IMR-90 (cell line): ENCODE results near the gene LETM1. TPM values are rescaled to one million over a fixed set of nuclear protein-coding genes. Genes with fewer than 3 reads are reported as not detected.

Experiments used
- ATAC-seq: fragments of 200-7000 bp; cut with Tn5 transposase; 2 replicates; pipeline ENCODE4 v1.9.1; 2020; ENCODE audit warnings: low read depth, mild to moderate bottlenecking, moderate library complexity
- BruUV-seq: library from RNA; stranded (reverse); fragments of 400-500 nt; replicated peaks from 2 replicates; lab custom pipeline; 2021; lab: Mats Ljungman, UMichigan
- CTCF ChIA-PET: fragments of 300-600 bp; formaldehyde crosslinking; extraction: SDS; loops from one replicate; lab custom pipeline; 2021; ENCODE audit warnings: antibody characterized with exemption; lab: Yijun Ruan, JAX
- POLR2A ChIA-PET: fragments of 300-600 bp; sonication (Branson Sonifier 250); formaldehyde crosslinking; loops from one replicate; lab custom pipeline; 2022; ENCODE audit warnings: antibody characterized with exemption; ENCODE audit not compliant: unreplicated experiment; lab: Charles Lee
- DNase-seq: peaks from one replicate; pipeline ENCODE4 v3.0.0; 2013
- H2AFZ ChIP-seq: replicated peaks from 2 replicates; pipeline ENCODE3; 2013; ENCODE audit warnings: low read length, mild to moderate bottlenecking; ENCODE audit not compliant: poor library complexity
- H2AK5ac ChIP-seq: 2 replicates; pipeline ENCODE4 v1.6.1; 2013; ENCODE audit warnings: low read depth, low read length, inconsistent platforms
- H2AK9ac ChIP-seq: replicated peaks from 2 replicates; pipeline ENCODE3; 2013; ENCODE audit warnings: mild to moderate bottlenecking, low read depth, low read length, moderate library complexity; ENCODE audit not compliant: poor library complexity
- H2BK120ac ChIP-seq: 2 replicates; pipeline ENCODE4 v1.6.1; 2013; ENCODE audit warnings: low read depth, low read length, inconsistent platforms
- H2BK15ac ChIP-seq: 3 replicates; pipeline ENCODE4 v1.6.1; 2013; ENCODE audit warnings: low read depth, low read length, inconsistent platforms
- H2BK20ac ChIP-seq: 2 replicates; pipeline ENCODE4 v1.6.1; 2013; ENCODE audit warnings: low read depth, mild to moderate bottlenecking, inconsistent platforms, low read length, moderate library complexity
- H2BK5ac ChIP-seq: 2 replicates; pipeline ENCODE4 v1.6.1; 2013; ENCODE audit warnings: mild to moderate bottlenecking, low read depth, low read length, inconsistent platforms; ENCODE audit not compliant: poor library complexity, severe bottlenecking
- H3K14ac ChIP-seq: replicated peaks from 2 replicates; pipeline ENCODE4 v1.6.1; 2013; ENCODE audit warnings: low read depth, low read length, inconsistent platforms
- H3K18ac ChIP-seq: 2 replicates; pipeline ENCODE4 v1.6.1; 2013; ENCODE audit warnings: low read depth, low read length, control low read depth
- H3K23ac ChIP-seq: 2 replicates; pipeline ENCODE4 v1.6.1; 2013; ENCODE audit warnings: low read depth, low read length, inconsistent platforms
- H3K27ac ChIP-seq: 2 replicates; pipeline ENCODE4 v1.5.1; 2013; ENCODE audit warnings: mild to moderate bottlenecking, control low read depth, low read length; ENCODE audit not compliant: insufficient read depth
- H3K27me3 ChIP-seq: 2 replicates; pipeline ENCODE4 v1.6.1; 2013; ENCODE audit warnings: low read length; ENCODE audit not compliant: control insufficient read depth, insufficient read depth
- H3K36me3 ChIP-seq: 2 replicates; pipeline ENCODE4 v1.6.1; 2013; ENCODE audit warnings: low read length, mixed read lengths; ENCODE audit not compliant: control insufficient read depth, insufficient read depth
- H3K4ac ChIP-seq: 2 replicates; pipeline ENCODE4 v1.6.1; 2013; ENCODE audit warnings: low read depth, low read length, inconsistent platforms
- H3K4me1 ChIP-seq: 2 replicates; pipeline ENCODE4 v1.6.1; 2013; ENCODE audit warnings: low read length, mixed read lengths; ENCODE audit not compliant: control insufficient read depth, insufficient read depth
- H3K4me2 ChIP-seq: 2 replicates; pipeline ENCODE4 v1.6.1; 2013; ENCODE audit warnings: low read depth, mild to moderate bottlenecking, control low read depth, low read length, moderate library complexity
- H3K4me3 ChIP-seq: 2 replicates; pipeline ENCODE4 v1.5.1; 2013; ENCODE audit warnings: low read depth, mild to moderate bottlenecking, control low read depth, low read length, moderate library complexity; ENCODE audit not compliant: insufficient read depth
- H3K56ac ChIP-seq: 2 replicates; pipeline ENCODE4 v1.6.1; 2013; ENCODE audit warnings: low read length, inconsistent platforms; ENCODE audit not compliant: insufficient read depth; ENCODE audit errors: extremely low read depth
- H3K79me1 ChIP-seq, 2 experiments: 2 replicates each; pipeline ENCODE4 v1.6.1; 2013; ENCODE audit warnings: low read length in 2 of 2, inconsistent platforms in 1 of 2, low read depth in 1 of 2
- H3K9ac ChIP-seq: 2 replicates; pipeline ENCODE4 v1.6.1; 2013; ENCODE audit warnings: low read depth, low read length, control low read depth
- H3K9me1 ChIP-seq: 2 replicates; pipeline ENCODE4 v1.6.1; 2013; ENCODE audit warnings: low read length, inconsistent platforms; ENCODE audit not compliant: insufficient read depth
- H3K9me3 ChIP-seq: 2 replicates; pipeline ENCODE4 v1.6.1; 2013; ENCODE audit warnings: low read length; ENCODE audit not compliant: control insufficient read depth, insufficient read depth
- H4K20me1 ChIP-seq: 2 replicates; pipeline ENCODE4 v1.6.1; 2013; ENCODE audit warnings: low read length, inconsistent platforms; ENCODE audit not compliant: insufficient read depth
- H4K5ac ChIP-seq: 2 replicates; pipeline ENCODE4 v1.6.1; 2013; ENCODE audit warnings: mild to moderate bottlenecking, low read depth, low read length, control low read depth
- H4K8ac ChIP-seq, 2 experiments: 2 replicates each; pipeline ENCODE4 v1.6.1; 2013; ENCODE audit warnings: low read depth in 2 of 2, low read length in 2 of 2, control low read depth in 1 of 2, inconsistent platforms in 1 of 2
- H4K91ac ChIP-seq: 2 replicates; pipeline ENCODE4 v1.6.1; 2013; ENCODE audit warnings: low read depth, low read length, inconsistent platforms; ENCODE audit not compliant: insufficient read depth
- BHLHE40 ChIP-seq: fragments of 150-350 bp; IDR thresholded peaks from 2 replicates; pipeline ENCODE4 v1.6.1; 2016; ENCODE audit warnings: mild to moderate bottlenecking, low read depth, low read length
- CEBPB ChIP-seq: IDR thresholded peaks from 2 replicates; pipeline ENCODE4 v1.6.1; 2012; ENCODE audit warnings: low read depth, low read length, improper control_type of control experiment
- CHD1 ChIP-seq: IDR thresholded peaks from 2 replicates; pipeline ENCODE4 v1.6.1; 2012; ENCODE audit warnings: low read depth, low read length, improper control_type of control experiment
- CTCF ChIP-seq: conservative IDR thresholded peaks from 2 replicates; pipeline ENCODE4 v1.5.1; 2012; ENCODE audit warnings: mild to moderate bottlenecking, low read depth, low read length, improper control_type of control experiment
- FOS ChIP-seq: fragments of 150-350 bp; IDR thresholded peaks from 2 replicates; pipeline ENCODE4 v1.6.1; 2016; ENCODE audit warnings: low read depth, low read length
- MAFK ChIP-seq: IDR thresholded peaks from 2 replicates; pipeline ENCODE4 v1.6.1; 2012; ENCODE audit warnings: low read depth, low read length, improper control_type of control experiment
- MAZ ChIP-seq: IDR thresholded peaks from 2 replicates; pipeline ENCODE4 v1.6.1; 2012; ENCODE audit warnings: low read depth, mild to moderate bottlenecking, low read length, improper control_type of control experiment, moderate library complexity, borderline replicate concordance
- MXI1 ChIP-seq: IDR thresholded peaks from 2 replicates; pipeline ENCODE4 v1.6.1; 2012; ENCODE audit warnings: low read depth, mild to moderate bottlenecking, low read length, moderate library complexity, borderline replicate concordance
- NFE2L2 ChIP-seq: fragments of 150-350 bp; IDR thresholded peaks from 2 replicates; pipeline ENCODE4 v1.6.1; 2016; ENCODE audit warnings: low read depth, mild to moderate bottlenecking, low read length
- POLR2A ChIP-seq: IDR thresholded peaks from 2 replicates; pipeline ENCODE4 v1.6.1; 2012; ENCODE audit warnings: mild to moderate bottlenecking, low read depth, low read length
- RAD21 ChIP-seq: IDR thresholded peaks from 2 replicates; pipeline ENCODE4 v1.6.1; 2012; ENCODE audit warnings: low read length, improper control_type of control experiment
- RCOR1 ChIP-seq: IDR thresholded peaks from 2 replicates; pipeline ENCODE4 v1.6.1; 2012; ENCODE audit warnings: mild to moderate bottlenecking, low read length, improper control_type of control experiment; ENCODE audit not compliant: insufficient replicate concordance
- RFX5 ChIP-seq: IDR thresholded peaks from 2 replicates; pipeline ENCODE4 v1.8.0; 2012; ENCODE audit warnings: low read depth, mild to moderate bottlenecking, low read length, moderate library complexity
- SMC3 ChIP-seq: fragments of 150-350 bp; IDR thresholded peaks from 2 replicates; pipeline ENCODE4 v1.6.1; 2016; ENCODE audit warnings: low read depth, mild to moderate bottlenecking, antibody characterized with exemption, low read length, moderate library complexity
- USF2 ChIP-seq: fragments of 150-350 bp; IDR thresholded peaks from 2 replicates; pipeline ENCODE4 v1.6.1; 2017; ENCODE audit warnings: mild to moderate bottlenecking, antibody characterized with exemption, low read length, low read depth
- WGBS, 2 experiments: methylation state at CpG; one replicate each; pipeline versions ENCODE4 v1.1.5 to v1.1.7; 2013; ENCODE audit warnings: missing lambda C conversion rate in 2 of 2; ENCODE audit not compliant: insufficient read length in 1 of 2; ENCODE audit errors: extremely low coverage in 2 of 2; 5-methylcytosine and 5-hydroxymethylcytosine counted together
- dilution Hi-C: fragments of 300-500 bp; cut with HindIII; formaldehyde crosslinking; loops from one replicate; pipeline ENCODE4 v1.14.3; 2018; ENCODE audit warnings: low sequenced_read_pairs; ENCODE audit not compliant: unreplicated experiment
- in situ Hi-C: fragments of 300-500 bp; cut with MboI; formaldehyde crosslinking; loops from 3 replicates; pipeline ENCODE4 v1.14.3; 2019; ENCODE audit warnings: low sequenced_read_pairs, inconsistent platforms, mixed read lengths
- intact Hi-C: fragments of 100-400 bp; cut with micrococcal nuclease; formaldehyde crosslinking; loops from 2 replicates; pipeline ENCODE4 v1.10.0; 2022
- polyA plus RNA-seq, 3 experiments: library from polyadenylated mRNA; depleted of rRNA; stranded (reverse); fragments of >200 nt; gene quantifications; 2 replicates each; pipeline ENCODE4 v1.2.3, GENCODE V29; 2012; ENCODE audit warnings: low replicate concordance in 1 of 3
- total RNA-seq: library from RNA; depleted of rRNA; stranded (reverse); fragments of >200 nt; gene quantifications from 2 replicates; pipeline ENCODE4 v1.2.3, GENCODE V29; 2012

Gene LETM1
- total and polyA plus RNA-seq, 2 of the 4 experiments (the other 2 are of a cell fraction), result 25.0 to 49.3 TPM

- no peak overlapping the region for H3K56ac ChIP-seq
- no peak overlapping the region for H3K9ac ChIP-seq
- H2AFZ ChIP-seq, result peak overlapping the region; percentile 37
- peaks cover 16% of the 10 kb centered on the region for H4K20me1 ChIP-seq
- no peak overlapping the region for H3K23ac ChIP-seq
- no peak overlapping the region for H2AK9ac ChIP-seq
- CTCF ChIA-PET, result interaction anchor here (0.6 to 1.7 kb wide), 10 partner anchors 11 to 1326 kb away, joined by 3 to 8 read pairs (median 3); no protein-coding TSS in a partner anchor
- peak; percentile 46 for DNase-seq
- no peaks in the 10 kb centered on the region for H3K9me1 ChIP-seq
- H2BK15ac ChIP-seq, result no peak overlapping the region
- H3K18ac ChIP-seq, result no peak overlapping the region
- peak; percentile 95 for ATAC-seq
- H3K27me3 ChIP-seq, result no peaks in the 10 kb centered on the region
- no peak overlapping the region for H4K5ac ChIP-seq
- no peak overlapping the region for H3K4ac ChIP-seq
- H2BK5ac ChIP-seq, result no peak overlapping the region
- no peak overlapping the region for H3K4me3 ChIP-seq
- no peak overlapping the region for H3K14ac ChIP-seq
- H2BK20ac ChIP-seq, result no peak overlapping the region
- dilution Hi-C loops (no loop called here), intact Hi-C loops (loop anchor here (1.0 to 5.0 kb wide), 2 partner anchors 62 to 102 kb away; no protein-coding TSS in a partner anchor), in situ Hi-C loops (loop anchor here (5.0 kb wide), 1 partner anchor 68 kb away; no protein-coding TSS in a partner anchor)
- no peaks in the 10 kb centered on the region for H3K9me3 ChIP-seq
- H4K8ac ChIP-seq, result no peak overlapping the region
- no peaks in the 10 kb centered on the region for H3K4me1 ChIP-seq
- H2AK5ac ChIP-seq, result no peak overlapping the region
- peaks cover 19% of the 10 kb centered on the region for H3K36me3 ChIP-seq
- no peak overlapping the region for H2BK120ac ChIP-seq
- H4K91ac ChIP-seq, result no peak overlapping the region
- no peak overlapping the region for H3K27ac ChIP-seq
- POLR2A ChIA-PET, result no interaction called here
- no TSS peak for BruUV-seq
- no peak overlapping the region for H3K4me2 ChIP-seq
- WGBS, 2 experiments, result 0% methylated on average over 1 of the region's 15 CpGs; no CpG with 5 or more reads in 1 of the 2 experiments
- no peaks in the 10 kb centered on the region for H3K79me1 ChIP-seq
- TF ChIP-seq CEBPB, result no peak
- no peak for TF ChIP-seq RFX5
- TF ChIP-seq MAFK, result no peak
- TF ChIP-seq RCOR1, result no peak
- TF ChIP-seq RAD21, result peak; percentile 96
- TF ChIP-seq SMC3, result peak; percentile 80
- TF ChIP-seq MXI1, result no peak
- TF ChIP-seq POLR2A, result peak; percentile 59
- no peak for TF ChIP-seq MAZ
- TF ChIP-seq USF2, result no peak
- no peak for TF ChIP-seq NFE2L2
- TF ChIP-seq CHD1, result no peak
- TF ChIP-seq CTCF, result peak; percentile 93
- no peak for TF ChIP-seq BHLHE40
- no peak for TF ChIP-seq FOS
Measured at GRCh38 chr4:1809754-1810502, 46.0 kb downstream of the LETM1 start.
